ENCODE measurements around the gene KHK. TPM values are rescaled to one million over a fixed set of nuclear protein-coding genes. Genes with fewer than 3 reads are reported as not detected.

Gene KHK
- polyA plus RNA-seq, 1 donor (not counting 4 experiments of a cell fraction or from before 2014, with no cell fraction given), result 0.21 TPM

GRCh38 chr2:27039871-27040270 lies 46.7 kb upstream of the KHK start:
- H4K20me1 ChIP-seq (ENCODE audit: control insufficient read depth, extremely low read depth, insufficient read depth, low read length), result peaks cover 2% of the 10 kb centered on the region
- H3K4me2 ChIP-seq (ENCODE audit: control insufficient read depth, extremely low read depth, insufficient read depth, low read depth, low read length), result no peak overlapping the region
- peaks cover 8% of the 10 kb centered on the region for H3K79me2 ChIP-seq (ENCODE audit: control insufficient read depth, insufficient read depth, low read length)
- no peak overlapping the region for H2AFZ ChIP-seq (ENCODE audit: control insufficient read depth, low read length)
- no peak overlapping the region for H3K9ac ChIP-seq (ENCODE audit: control insufficient read depth, extremely low read depth, insufficient read depth, low read length)
- no peaks in the 10 kb centered on the region for H3K9me1 ChIP-seq (ENCODE audit: control insufficient read depth, extremely low read depth, insufficient read depth, low read length)
- no peaks in the 10 kb centered on the region for H3K9me3 ChIP-seq (ENCODE audit: control insufficient read depth, low read depth, low read length)
- TF ChIP-seq CTCF (optimal IDR thresholded peaks at IDR 0.05 in 1 of 3, IDR thresholded peaks at IDR 0.05 in 1 of 3, conservative IDR thresholded peaks at IDR 0.05 in 1 of 3; ENCODE audit: extremely low read depth in 1 of 3, insufficient read depth in 2 of 3, low read length in 3 of 3) (no peak), EZH2 (IDR thresholded peaks at IDR 0.05; ENCODE audit: low read length) (no peak)
- DNase-seq (ENCODE audit: low read depth, low spot score) (no peak), FAIRE-seq (no peak)
- dilution Hi-C loops (cut with MboI; ENCODE audit: extremely low pct_ligation_motif_present, low sequenced_read_pairs), result no loop called here
- no peaks in the 10 kb centered on the region for H3K27me3 ChIP-seq (ENCODE audit: control insufficient read depth, extremely low read depth, insufficient read depth, low read length)
- H3K4me1 ChIP-seq (ENCODE audit: control insufficient read depth, extremely low read depth, insufficient read depth, low read length), result no peaks in the 10 kb centered on the region
- H3K4me3 ChIP-seq (ENCODE audit: control insufficient read depth in 2 of 3, extremely low read depth in 1 of 3, insufficient read depth in 2 of 3, low read depth in 1 of 3, low read length in 3 of 3), result no peak overlapping the region
- H3K27ac ChIP-seq (ENCODE audit: control insufficient read depth, insufficient read depth, low read length), result no peak overlapping the region
- H3K36me3 ChIP-seq (ENCODE audit: control insufficient read depth in 2 of 2, extremely low read depth in 1 of 2, insufficient read depth in 2 of 2, low read length in 2 of 2), result peaks cover 55 to 59% of the 10 kb centered on the region in 2 experiments

GRCh38 chr2:27040282-27040681 lies 46.3 kb upstream of the KHK start:
- Histone ChIP-seq H3K36me3 (ENCODE audit: control insufficient read depth in 2 of 2, extremely low read depth in 1 of 2, insufficient read depth in 2 of 2, low read length in 2 of 2) (peaks cover 54 to 55% of the 10 kb centered on the region in 2 experiments), H2AFZ (ENCODE audit: control insufficient read depth, low read length) (no peak overlapping the region), H3K9ac (ENCODE audit: control insufficient read depth, extremely low read depth, insufficient read depth, low read length) (no peak overlapping the region), H3K9me1 (ENCODE audit: control insufficient read depth, extremely low read depth, insufficient read depth, low read length) (no peaks in the 10 kb centered on the region), H3K4me1 (ENCODE audit: control insufficient read depth, extremely low read depth, insufficient read depth, low read length) (no peaks in the 10 kb centered on the region), H3K79me2 (ENCODE audit: control insufficient read depth, insufficient read depth, low read length) (peaks cover 3% of the 10 kb centered on the region), H4K20me1 (ENCODE audit: control insufficient read depth, extremely low read depth, insufficient read depth, low read length) (peaks cover 2% of the 10 kb centered on the region), H3K9me3 (ENCODE audit: control insufficient read depth, low read depth, low read length) (no peaks in the 10 kb centered on the region), H3K27ac (ENCODE audit: control insufficient read depth, insufficient read depth, low read length) (no peak overlapping the region), H3K27me3 (ENCODE audit: control insufficient read depth, extremely low read depth, insufficient read depth, low read length) (no peaks in the 10 kb centered on the region), H3K4me3 (ENCODE audit: control insufficient read depth in 2 of 3, extremely low read depth in 1 of 3, insufficient read depth in 2 of 3, low read depth in 1 of 3, low read length in 3 of 3) (no peak overlapping the region), H3K4me2 (ENCODE audit: control insufficient read depth, extremely low read depth, insufficient read depth, low read depth, low read length) (no peak overlapping the region)
- DNase-seq (ENCODE audit: low read depth, low spot score) (no peak), FAIRE-seq (no peak)
- TF ChIP-seq CTCF (optimal IDR thresholded peaks at IDR 0.05 in 1 of 3, IDR thresholded peaks at IDR 0.05 in 1 of 3, conservative IDR thresholded peaks at IDR 0.05 in 1 of 3; ENCODE audit: extremely low read depth in 1 of 3, insufficient read depth in 2 of 3, low read length in 3 of 3) (no peak), EZH2 (IDR thresholded peaks at IDR 0.05; ENCODE audit: low read length) (no peak)
- dilution Hi-C loops (cut with MboI; ENCODE audit: extremely low pct_ligation_motif_present, low sequenced_read_pairs), result no loop called here

Measured in keratinocyte (primary cell).